Glomerular endothelial cell (primary cell): ENCODE results near the gene TPP2. TPM values are rescaled to one million over a fixed set of nuclear protein-coding genes. Genes with fewer than 3 reads are reported as not detected.

Experiments
- DNase-seq: peaks from one replicate; pipeline ENCODE4 v3.0.0-alpha.2; 2011; ENCODE audit warnings: low read depth, low spot score; ENCODE audit errors: extremely low read depth
- total RNA-seq: library from RNA; depleted of rRNA; stranded (reverse); fragments of >200 nt; gene quantifications from 2 replicates; pipeline ENCODE4 v1.2.3, GENCODE V29; 2015

The TPP2 gene
- total RNA-seq = 46.1 and 47.8 TPM in 2 replicates

DNA sequence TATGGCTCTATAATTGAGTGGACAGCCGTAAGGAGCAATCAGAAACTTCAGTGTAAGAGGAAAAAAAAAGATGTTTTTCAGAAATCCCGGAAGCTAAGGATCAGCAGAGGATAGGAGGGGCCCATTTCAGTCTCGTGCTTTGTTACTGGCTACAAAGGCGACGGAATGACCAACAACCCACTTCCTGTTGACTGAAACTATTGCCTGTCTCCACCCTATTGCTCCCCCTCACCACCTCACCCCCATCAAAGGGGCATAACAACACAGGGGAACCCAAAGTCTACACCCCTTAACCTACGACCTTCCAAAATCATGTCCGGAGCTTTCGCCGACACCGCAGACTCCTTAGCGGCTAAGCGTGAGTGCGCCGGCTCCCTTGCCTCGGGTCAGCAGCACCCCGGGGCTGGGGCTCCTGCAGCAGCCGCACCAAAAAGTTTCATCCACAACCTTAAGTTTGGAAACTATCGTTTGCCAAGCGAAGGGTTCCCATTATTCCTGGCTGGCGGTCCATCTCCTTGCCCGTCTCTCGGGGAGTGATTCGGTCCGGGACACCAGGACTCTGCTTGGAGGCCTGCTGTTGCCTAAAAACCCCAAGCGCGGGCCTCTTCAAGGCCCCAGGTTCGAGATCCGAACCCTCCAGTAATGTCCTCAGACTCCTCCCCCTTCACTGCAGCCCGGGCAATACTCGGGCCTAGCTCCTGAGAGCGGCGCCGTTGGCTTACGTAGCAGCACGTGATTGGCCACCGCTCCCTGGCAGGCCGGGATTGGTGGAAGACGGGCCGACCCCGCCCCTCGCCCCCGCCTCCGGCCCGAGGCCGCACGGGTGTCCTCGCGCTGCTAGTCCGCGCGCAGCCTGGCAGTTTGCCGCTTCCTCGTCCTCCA, at the start of gene TPP2:
TPP2 (plus strand) TSS at position 840 of the 882 bp plus-strand sequence. CDS start 53 bp downstream, outside the sequence.
- DNase-seq = peak; percentile 84

GRCh38 chr13:102548811-102549210, 48.0 kb upstream of the TPP2 start:
- no peak for DNase-seq

DNA sequence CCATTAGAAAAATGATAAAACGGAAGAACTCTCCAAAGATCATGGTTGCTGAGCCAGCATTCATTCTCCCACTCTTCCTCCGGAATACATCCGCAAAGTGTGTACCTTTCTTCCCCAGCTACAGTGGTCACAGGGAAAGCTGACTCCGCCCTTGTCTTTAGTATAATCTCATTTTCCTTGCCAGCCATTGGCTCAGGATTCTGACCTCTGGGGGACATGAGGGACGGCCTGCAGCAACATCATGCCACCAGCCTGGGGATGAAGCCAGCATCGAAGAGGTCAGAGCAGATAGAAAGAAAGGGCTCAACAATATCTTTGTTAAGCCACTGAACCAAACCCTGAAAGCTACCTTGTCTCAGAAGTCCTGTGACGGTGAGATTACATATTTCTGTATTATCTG, 46.3 kb upstream of the TPP2 start:
- DNase-seq = no peak

- DNase-seq = no peak
These were observed 40.8 kb upstream of the TPP2 start for GRCh38 chr13:102555914-102556553.

GRCh38 chr13:102556806-102557205, 40.0 kb upstream of the TPP2 start:
- DNase-seq = no peak

GRCh38 chr13:102558029-102558428, 38.8 kb upstream of the TPP2 start:
- DNase-seq = no peak

- no peak for DNase-seq
These were observed 34.9 kb upstream of the TPP2 start for GRCh38 chr13:102561933-102562332.

DNA sequence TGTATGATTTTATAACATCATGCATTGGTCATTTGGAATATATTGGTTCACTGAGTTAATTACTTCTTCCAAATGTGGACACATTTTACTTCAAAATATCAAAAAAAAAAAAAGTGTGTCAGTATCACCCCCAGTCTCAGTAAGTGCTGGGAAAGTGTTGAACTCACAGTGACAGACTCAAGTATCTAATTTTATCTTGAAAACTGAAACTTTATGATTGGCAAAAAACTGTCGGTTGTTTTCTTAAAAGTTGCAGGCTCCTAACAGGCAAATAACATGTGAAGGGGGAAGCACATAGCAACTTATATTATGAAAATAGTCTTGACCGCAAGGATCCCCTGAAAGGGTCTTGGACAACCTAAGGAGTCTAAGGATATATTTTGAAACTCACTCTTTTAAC, 33.5 kb upstream of the TPP2 start:
- DNase-seq = no peak

DNA sequence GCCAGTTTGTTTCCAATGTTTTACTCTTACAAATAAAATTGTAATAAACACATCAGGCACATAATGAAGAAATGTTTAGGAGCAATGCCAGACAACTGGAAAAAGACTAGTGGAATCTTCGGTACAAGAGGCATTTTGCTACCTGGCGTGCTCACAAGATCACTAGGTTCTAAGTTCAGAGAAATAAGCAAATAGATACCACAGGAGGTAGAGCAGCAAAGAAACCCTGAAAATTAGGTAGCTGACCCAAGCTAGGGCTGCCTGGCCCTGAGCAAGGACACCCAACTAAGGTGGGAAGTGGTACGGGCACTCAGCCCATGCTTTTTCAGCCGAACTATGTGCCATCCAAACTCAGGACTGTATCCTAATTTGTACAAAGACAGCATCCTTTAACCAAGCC, 32.2 kb upstream of the TPP2 start:
- DNase-seq = no peak

- DNase-seq = no peak
These were observed 30.3 kb upstream of the TPP2 start for GRCh38 chr13:102566513-102566912.

DNA sequence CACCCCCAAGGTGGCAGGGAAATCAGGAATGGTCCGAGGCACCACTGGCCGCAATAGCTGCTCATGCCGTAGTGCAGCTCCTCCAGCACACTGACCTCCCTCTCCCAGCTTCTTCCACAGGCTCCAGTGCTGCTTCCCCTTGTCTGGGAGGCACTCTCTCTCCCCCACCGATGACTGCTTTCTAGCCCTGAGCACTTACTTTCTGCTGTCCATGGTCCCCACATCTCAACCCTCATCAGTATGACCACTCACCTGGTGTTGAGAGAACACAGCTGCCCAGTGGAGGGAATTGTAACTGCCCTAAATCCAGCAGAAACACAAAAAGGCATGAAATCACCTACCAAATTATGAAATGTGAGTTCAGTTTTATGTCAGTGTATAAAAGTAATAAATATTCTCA, 28.9 kb upstream of the TPP2 start:
- DNase-seq = no peak

- DNase-seq = no peak
These were observed 27.3 kb upstream of the TPP2 start for GRCh38 chr13:102569488-102569887.

DNA sequence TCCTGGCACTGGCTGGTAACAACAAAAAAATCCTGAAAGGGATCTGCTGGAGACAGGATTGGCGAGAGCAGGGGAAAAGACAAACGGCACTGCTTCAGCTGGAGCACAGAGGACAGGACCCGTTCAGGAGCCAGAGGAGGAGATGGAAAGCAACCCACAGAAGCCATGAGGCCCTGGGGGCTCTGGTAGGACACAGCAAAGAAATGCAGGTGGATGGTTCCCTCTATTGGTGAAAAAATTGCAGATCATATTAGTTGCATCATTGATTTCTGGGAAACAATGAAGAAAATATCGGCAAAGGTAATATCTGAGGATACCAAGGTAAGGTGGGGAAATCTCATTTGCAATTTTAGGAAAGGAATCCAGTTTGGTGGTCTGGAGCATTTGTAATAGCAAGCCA, 25.7 kb upstream of the TPP2 start:
- DNase-seq = no peak

GRCh38 chr13:102572323-102572722, 24.5 kb upstream of the TPP2 start:
- no peak for DNase-seq

GRCh38 chr13:102580552-102581169, 16.1 kb upstream of the TPP2 start:
- peak; percentile 70 for DNase-seq

DNA sequence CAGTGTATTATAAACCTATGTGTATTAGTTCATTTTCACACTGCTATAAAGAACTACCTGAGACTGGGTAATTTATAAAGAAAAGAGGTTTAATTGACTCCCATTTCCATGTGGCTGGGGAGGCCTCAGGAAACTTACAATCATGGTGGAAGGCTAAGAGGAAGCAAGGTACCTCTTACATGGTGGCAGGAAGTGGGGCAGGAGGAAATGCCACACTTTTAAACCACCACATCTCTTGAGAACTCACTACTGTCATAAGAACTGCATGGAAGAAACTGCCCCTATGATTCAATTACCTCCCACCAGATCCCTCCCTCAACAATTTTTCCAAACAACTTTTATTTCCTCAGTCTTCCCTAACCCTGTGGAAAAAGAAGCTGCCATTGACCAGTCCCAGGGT, 14.5 kb upstream of the TPP2 start:
- DNase-seq = no peak

DNA sequence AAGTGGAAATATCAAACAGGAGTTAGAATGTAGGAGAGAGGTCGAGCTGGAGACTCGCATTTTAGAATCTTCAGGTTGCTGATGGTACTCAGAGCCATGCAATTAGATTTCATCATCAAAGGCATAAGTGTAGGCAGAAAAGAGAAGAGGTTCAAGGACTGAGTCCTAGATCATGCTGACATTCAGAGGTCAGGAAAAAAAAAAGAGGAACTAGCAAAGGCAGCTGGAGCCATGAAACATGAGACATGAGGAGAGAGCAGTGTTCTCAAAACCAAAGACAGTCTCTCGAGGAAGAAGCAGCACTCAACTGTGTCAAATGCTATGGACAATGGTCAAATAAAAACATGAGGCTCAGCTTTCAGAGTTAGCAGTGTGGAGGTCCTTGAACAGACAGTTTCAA, 12.4 kb upstream of the TPP2 start:
- DNase-seq = no peak

DNA sequence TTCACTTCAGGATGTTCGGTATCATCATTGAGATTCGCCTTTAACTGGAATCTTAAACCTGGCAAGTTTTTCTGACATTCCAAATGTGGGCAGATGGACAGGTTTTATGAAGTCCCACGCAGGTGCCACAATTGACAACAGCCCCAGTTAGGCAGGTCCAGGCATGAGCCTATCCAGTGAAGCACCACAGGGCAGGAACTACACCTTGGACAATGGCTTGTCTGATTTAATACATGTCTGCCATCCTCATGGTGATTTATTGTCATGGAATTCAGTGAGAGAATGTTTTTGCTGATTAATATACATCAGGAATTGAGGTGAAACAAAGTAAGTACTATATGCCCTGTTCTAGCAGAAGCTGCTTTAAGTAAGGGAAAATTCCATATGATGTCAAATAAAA, 10.2 kb upstream of the TPP2 start:
- no peak for DNase-seq

DNA sequence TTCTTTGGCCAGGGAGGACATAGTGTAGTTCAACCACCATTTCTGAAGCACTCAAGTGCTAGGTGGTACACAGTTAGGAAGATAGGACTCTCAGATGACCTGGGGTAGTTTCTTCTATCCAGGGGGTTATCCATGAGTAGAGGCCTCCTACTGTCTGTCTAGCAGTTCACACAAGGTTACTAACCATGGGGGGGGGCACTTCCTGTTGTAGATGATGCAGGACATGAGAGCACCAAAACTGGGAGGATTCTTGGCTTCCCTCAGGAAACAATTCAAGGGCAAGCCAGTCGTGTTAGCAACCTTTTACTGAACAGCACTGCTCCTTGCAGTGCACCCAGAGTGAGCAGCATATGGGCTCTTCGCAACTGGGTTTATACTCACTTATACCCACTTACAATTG, 8.9 kb upstream of the TPP2 start:
- DNase-seq = no peak

DNA sequence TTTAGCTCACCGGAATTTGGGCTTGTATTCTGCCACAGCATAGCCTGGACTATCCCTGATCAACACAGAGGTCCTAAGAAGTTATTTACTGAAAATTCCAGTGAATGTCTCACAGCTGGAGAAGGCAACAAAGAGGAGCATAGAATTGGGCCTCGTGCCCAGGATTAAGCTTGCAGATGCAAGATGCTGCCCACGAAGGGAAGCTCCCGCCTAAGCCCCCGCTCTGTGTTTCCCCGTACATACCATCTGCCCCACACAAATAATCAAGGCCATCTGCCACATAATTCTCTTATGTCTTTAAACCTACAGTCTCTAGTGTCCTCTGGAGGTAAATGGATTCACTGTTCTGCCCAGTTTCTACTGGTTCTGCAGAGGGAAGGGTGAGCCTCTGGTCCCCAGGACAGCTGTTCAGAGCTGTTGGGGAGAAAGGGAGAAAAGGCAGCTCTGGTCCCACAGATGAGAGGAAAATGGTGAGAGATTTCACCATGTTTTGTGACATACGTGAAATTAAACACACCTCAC, 7.4 kb upstream of the TPP2 start:
- DNase-seq = no peak

DNA sequence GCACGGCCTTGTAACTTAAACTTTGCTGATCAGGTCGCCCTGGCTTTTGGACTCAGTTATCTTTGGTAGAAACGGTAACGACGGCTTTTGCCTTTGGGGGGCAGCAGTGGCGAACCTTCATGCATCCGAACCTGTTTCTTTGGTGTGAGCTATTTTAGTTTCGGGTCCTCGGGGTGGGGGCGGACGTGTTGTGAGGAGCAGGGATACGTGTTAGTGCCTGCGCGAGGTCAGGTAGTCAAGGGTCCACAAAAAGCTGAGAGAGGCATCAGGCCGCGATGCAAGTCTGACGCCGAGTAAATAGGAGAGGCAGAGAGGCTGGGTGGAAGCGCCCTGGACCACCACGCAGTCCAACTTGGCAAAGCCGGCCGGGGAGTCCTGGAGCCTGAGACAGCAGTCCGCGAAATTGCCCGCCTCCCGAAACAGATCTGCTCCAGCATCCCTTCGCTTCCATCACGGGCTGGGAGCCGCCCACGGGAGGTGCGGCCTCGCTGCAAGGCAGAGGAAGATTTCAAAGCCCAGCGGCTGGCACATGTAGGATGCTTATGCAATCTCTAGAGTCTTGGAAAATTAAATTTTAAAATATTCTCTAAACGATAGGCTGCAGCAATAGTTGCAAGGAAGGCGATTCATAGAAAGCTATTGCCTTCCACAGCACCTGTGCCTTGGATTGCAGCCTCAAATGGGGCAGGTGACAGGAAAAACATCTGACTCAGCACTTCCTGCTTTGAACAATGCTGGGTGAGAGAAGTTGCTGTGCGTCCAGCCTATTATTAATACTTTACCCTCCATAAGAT, 4.6 kb upstream of the TPP2 start:
- no peak for DNase-seq
